Measurements from ENCODE around the gene GDE1. TPM values are rescaled to one million over a fixed set of nuclear protein-coding genes. Genes with fewer than 3 reads are reported as not detected.

Gene GDE1
- total and polyA plus RNA-seq, 12 donors, result 20.1 to 91.8 (median 64.1) TPM

GRCh38 chr16:19486051-19486450 lies 35.8 kb downstream of the GDE1 start:
- Histone ChIP-seq H3K27ac (no peak overlapping the region), H3K9me3 (replicated peaks in 1 of 3) (no peaks in the 10 kb centered on the region), H3K4me1 (replicated peaks in 1 of 2) (no peaks in the 10 kb centered on the region), H3K36me3 (replicated peaks in 1 of 2) (no peaks in the 10 kb centered on the region), H3K27me3 (no peaks in the 10 kb centered on the region), H3K4me3 (no peak overlapping the region)
- intact Hi-C loops (cut with DNase I), result no loop called here
- TF ChIP-seq CTCF (IDR thresholded peaks at IDR 0.05) (no peak), POLR2A (IDR thresholded peaks at IDR 0.05) (no peak)
- 67 to 86% (median 76%) methylated on average over 4 of the region's 4 CpGs for WGBS, 4 donors
- DNase-seq, result no peak

GRCh38 chr16:19485611-19486010 lies 36.3 kb downstream of the GDE1 start:
- no peaks in the 10 kb centered on the region for H3K27me3 ChIP-seq
- no peak overlapping the region for H3K27ac ChIP-seq
- intact Hi-C loops (cut with DNase I), result no loop called here
- DNase-seq, result no peak
- no peak for TF ChIP-seq POLR2A (IDR thresholded peaks at IDR 0.05)
- TF ChIP-seq CTCF (IDR thresholded peaks at IDR 0.05), result no peak
- H3K4me1 ChIP-seq (replicated peaks in 1 of 2), result no peaks in the 10 kb centered on the region
- no peak overlapping the region for H3K4me3 ChIP-seq
- H3K36me3 ChIP-seq (replicated peaks in 1 of 2), result no peaks in the 10 kb centered on the region
- H3K9me3 ChIP-seq (replicated peaks in 1 of 3), result no peaks in the 10 kb centered on the region
- 80 to 94% (median 85%) methylated on average over 5 of the region's 5 CpGs for WGBS, 4 donors

GRCh38 chr16:19484096-19484495 lies 37.8 kb downstream of the GDE1 start:
- Histone ChIP-seq H3K27me3 (no peaks in the 10 kb centered on the region), H3K4me1 (replicated peaks in 1 of 2) (no peaks in the 10 kb centered on the region), H3K9me3 (replicated peaks in 1 of 3) (no peaks in the 10 kb centered on the region), H3K27ac (no peak overlapping the region), H3K4me3 (no peak overlapping the region), H3K36me3 (replicated peaks in 1 of 2) (no peaks in the 10 kb centered on the region)
- TF ChIP-seq POLR2A (IDR thresholded peaks at IDR 0.05) (no peak), CTCF (IDR thresholded peaks at IDR 0.05) (no peak)
- intact Hi-C loops (cut with DNase I), result no loop called here
- 82 to 86% (median 84%) methylated on average over 3 of the region's 3 CpGs for WGBS, 4 donors
- no peak for DNase-seq

- 63 to 92% (median 87%) methylated on average over 1 of the region's 1 CpG for WGBS, 4 donors
Measured at GRCh38 chr16:19482291-19482690, 39.6 kb downstream of the GDE1 start.

More at GRCh38 chr16:19482291-19482690, 39.6 kb downstream of the GDE1 start:
- intact Hi-C loops (cut with DNase I), result no loop called here
- DNase-seq, result no peak
- H3K27ac ChIP-seq, result no peak overlapping the region
- TF ChIP-seq POLR2A (IDR thresholded peaks at IDR 0.05) (no peak), CTCF (IDR thresholded peaks at IDR 0.05) (no peak)
- H3K27me3 ChIP-seq, result no peaks in the 10 kb centered on the region
- no peaks in the 10 kb centered on the region for H3K4me1 ChIP-seq (replicated peaks in 1 of 2)
- no peak overlapping the region for H3K4me3 ChIP-seq
- no peaks in the 10 kb centered on the region for H3K36me3 ChIP-seq (replicated peaks in 1 of 2)
- H3K9me3 ChIP-seq (replicated peaks in 1 of 3), result no peaks in the 10 kb centered on the region
